IMR-90 (cell line): ENCODE data around the gene SERPINA3. TPM values are rescaled to one million over a fixed set of nuclear protein-coding genes. Genes with fewer than 3 reads are reported as not detected.

Experiments
- ATAC-seq: fragments of 200-7000 bp; cut with Tn5 transposase; 2 replicates; pipeline ENCODE4 v1.9.1; 2020; ENCODE audit warnings: low read depth, mild to moderate bottlenecking, moderate library complexity
- BruUV-seq: library from RNA; stranded (reverse); fragments of 400-500 nt; replicated peaks from 2 replicates; lab custom pipeline; 2021; lab: Mats Ljungman, UMichigan
- CTCF ChIA-PET: fragments of 300-600 bp; formaldehyde crosslinking; extraction: SDS; loops from one replicate; lab custom pipeline; 2021; ENCODE audit warnings: antibody characterized with exemption; lab: Yijun Ruan, JAX
- POLR2A ChIA-PET: fragments of 300-600 bp; sonication (Branson Sonifier 250); formaldehyde crosslinking; loops from one replicate; lab custom pipeline; 2022; ENCODE audit warnings: antibody characterized with exemption; ENCODE audit not compliant: unreplicated experiment; lab: Charles Lee
- DNase-seq: peaks from one replicate; pipeline ENCODE4 v3.0.0; 2013
- H2AFZ ChIP-seq: replicated peaks from 2 replicates; pipeline ENCODE3; 2013; ENCODE audit warnings: low read length, mild to moderate bottlenecking; ENCODE audit not compliant: poor library complexity
- H2AK5ac ChIP-seq: 2 replicates; pipeline ENCODE4 v1.6.1; 2013; ENCODE audit warnings: low read depth, low read length, inconsistent platforms
- H2AK9ac ChIP-seq: replicated peaks from 2 replicates; pipeline ENCODE3; 2013; ENCODE audit warnings: mild to moderate bottlenecking, low read depth, low read length, moderate library complexity; ENCODE audit not compliant: poor library complexity
- H2BK120ac ChIP-seq: 2 replicates; pipeline ENCODE4 v1.6.1; 2013; ENCODE audit warnings: low read depth, low read length, inconsistent platforms
- H2BK15ac ChIP-seq: 3 replicates; pipeline ENCODE4 v1.6.1; 2013; ENCODE audit warnings: low read depth, low read length, inconsistent platforms
- H2BK20ac ChIP-seq: 2 replicates; pipeline ENCODE4 v1.6.1; 2013; ENCODE audit warnings: low read depth, mild to moderate bottlenecking, inconsistent platforms, low read length, moderate library complexity
- H2BK5ac ChIP-seq: 2 replicates; pipeline ENCODE4 v1.6.1; 2013; ENCODE audit warnings: mild to moderate bottlenecking, low read depth, low read length, inconsistent platforms; ENCODE audit not compliant: poor library complexity, severe bottlenecking
- H3K14ac ChIP-seq: replicated peaks from 2 replicates; pipeline ENCODE4 v1.6.1; 2013; ENCODE audit warnings: low read depth, low read length, inconsistent platforms
- H3K18ac ChIP-seq: 2 replicates; pipeline ENCODE4 v1.6.1; 2013; ENCODE audit warnings: low read depth, low read length, control low read depth
- H3K23ac ChIP-seq: 2 replicates; pipeline ENCODE4 v1.6.1; 2013; ENCODE audit warnings: low read depth, low read length, inconsistent platforms
- H3K27ac ChIP-seq: 2 replicates; pipeline ENCODE4 v1.5.1; 2013; ENCODE audit warnings: mild to moderate bottlenecking, control low read depth, low read length; ENCODE audit not compliant: insufficient read depth
- H3K27me3 ChIP-seq: 2 replicates; pipeline ENCODE4 v1.6.1; 2013; ENCODE audit warnings: low read length; ENCODE audit not compliant: control insufficient read depth, insufficient read depth
- H3K36me3 ChIP-seq: 2 replicates; pipeline ENCODE4 v1.6.1; 2013; ENCODE audit warnings: low read length, mixed read lengths; ENCODE audit not compliant: control insufficient read depth, insufficient read depth
- H3K4ac ChIP-seq: 2 replicates; pipeline ENCODE4 v1.6.1; 2013; ENCODE audit warnings: low read depth, low read length, inconsistent platforms
- H3K4me1 ChIP-seq: 2 replicates; pipeline ENCODE4 v1.6.1; 2013; ENCODE audit warnings: low read length, mixed read lengths; ENCODE audit not compliant: control insufficient read depth, insufficient read depth
- H3K4me2 ChIP-seq: 2 replicates; pipeline ENCODE4 v1.6.1; 2013; ENCODE audit warnings: low read depth, mild to moderate bottlenecking, control low read depth, low read length, moderate library complexity
- H3K4me3 ChIP-seq: 2 replicates; pipeline ENCODE4 v1.5.1; 2013; ENCODE audit warnings: low read depth, mild to moderate bottlenecking, control low read depth, low read length, moderate library complexity; ENCODE audit not compliant: insufficient read depth
- H3K56ac ChIP-seq: 2 replicates; pipeline ENCODE4 v1.6.1; 2013; ENCODE audit warnings: low read length, inconsistent platforms; ENCODE audit not compliant: insufficient read depth; ENCODE audit errors: extremely low read depth
- H3K79me1 ChIP-seq, 2 experiments: 2 replicates each; pipeline ENCODE4 v1.6.1; 2013; ENCODE audit warnings: low read length in 2 of 2, inconsistent platforms in 1 of 2, low read depth in 1 of 2
- H3K9ac ChIP-seq: 2 replicates; pipeline ENCODE4 v1.6.1; 2013; ENCODE audit warnings: low read depth, low read length, control low read depth
- H3K9me1 ChIP-seq: 2 replicates; pipeline ENCODE4 v1.6.1; 2013; ENCODE audit warnings: low read length, inconsistent platforms; ENCODE audit not compliant: insufficient read depth
- H3K9me3 ChIP-seq: 2 replicates; pipeline ENCODE4 v1.6.1; 2013; ENCODE audit warnings: low read length; ENCODE audit not compliant: control insufficient read depth, insufficient read depth
- H4K20me1 ChIP-seq: 2 replicates; pipeline ENCODE4 v1.6.1; 2013; ENCODE audit warnings: low read length, inconsistent platforms; ENCODE audit not compliant: insufficient read depth
- H4K5ac ChIP-seq: 2 replicates; pipeline ENCODE4 v1.6.1; 2013; ENCODE audit warnings: mild to moderate bottlenecking, low read depth, low read length, control low read depth
- H4K8ac ChIP-seq, 2 experiments: 2 replicates each; pipeline ENCODE4 v1.6.1; 2013; ENCODE audit warnings: low read depth in 2 of 2, low read length in 2 of 2, control low read depth in 1 of 2, inconsistent platforms in 1 of 2
- H4K91ac ChIP-seq: 2 replicates; pipeline ENCODE4 v1.6.1; 2013; ENCODE audit warnings: low read depth, low read length, inconsistent platforms; ENCODE audit not compliant: insufficient read depth
- BHLHE40 ChIP-seq: fragments of 150-350 bp; IDR thresholded peaks from 2 replicates; pipeline ENCODE4 v1.6.1; 2016; ENCODE audit warnings: mild to moderate bottlenecking, low read depth, low read length
- CEBPB ChIP-seq: IDR thresholded peaks from 2 replicates; pipeline ENCODE4 v1.6.1; 2012; ENCODE audit warnings: low read depth, low read length, improper control_type of control experiment
- ELK1 ChIP-seq: fragments of 150-350 bp; IDR thresholded peaks from 2 replicates; pipeline ENCODE4 v1.6.1; 2016; ENCODE audit warnings: low read depth, mild to moderate bottlenecking, low read length, moderate library complexity, borderline replicate concordance
- FOS ChIP-seq: fragments of 150-350 bp; IDR thresholded peaks from 2 replicates; pipeline ENCODE4 v1.6.1; 2016; ENCODE audit warnings: low read depth, low read length
- MAFK ChIP-seq: IDR thresholded peaks from 2 replicates; pipeline ENCODE4 v1.6.1; 2012; ENCODE audit warnings: low read depth, low read length, improper control_type of control experiment
- MAZ ChIP-seq: IDR thresholded peaks from 2 replicates; pipeline ENCODE4 v1.6.1; 2012; ENCODE audit warnings: low read depth, mild to moderate bottlenecking, low read length, improper control_type of control experiment, moderate library complexity, borderline replicate concordance
- MXI1 ChIP-seq: IDR thresholded peaks from 2 replicates; pipeline ENCODE4 v1.6.1; 2012; ENCODE audit warnings: low read depth, mild to moderate bottlenecking, low read length, moderate library complexity, borderline replicate concordance
- NFE2L2 ChIP-seq: fragments of 150-350 bp; IDR thresholded peaks from 2 replicates; pipeline ENCODE4 v1.6.1; 2016; ENCODE audit warnings: low read depth, mild to moderate bottlenecking, low read length
- POLR2A ChIP-seq: IDR thresholded peaks from 2 replicates; pipeline ENCODE4 v1.6.1; 2012; ENCODE audit warnings: mild to moderate bottlenecking, low read depth, low read length
- RAD21 ChIP-seq: IDR thresholded peaks from 2 replicates; pipeline ENCODE4 v1.6.1; 2012; ENCODE audit warnings: low read length, improper control_type of control experiment
- RCOR1 ChIP-seq: IDR thresholded peaks from 2 replicates; pipeline ENCODE4 v1.6.1; 2012; ENCODE audit warnings: mild to moderate bottlenecking, low read length, improper control_type of control experiment; ENCODE audit not compliant: insufficient replicate concordance
- SMC3 ChIP-seq: fragments of 150-350 bp; IDR thresholded peaks from 2 replicates; pipeline ENCODE4 v1.6.1; 2016; ENCODE audit warnings: low read depth, mild to moderate bottlenecking, antibody characterized with exemption, low read length, moderate library complexity
- WGBS, 2 experiments: methylation state at CpG; one replicate each; pipeline versions ENCODE4 v1.1.5 to v1.1.7; 2013; ENCODE audit warnings: missing lambda C conversion rate in 2 of 2; ENCODE audit not compliant: insufficient read length in 1 of 2; ENCODE audit errors: extremely low coverage in 2 of 2; 5-methylcytosine and 5-hydroxymethylcytosine counted together
- dilution Hi-C: fragments of 300-500 bp; cut with HindIII; formaldehyde crosslinking; loops from one replicate; pipeline ENCODE4 v1.14.3; 2018; ENCODE audit warnings: low sequenced_read_pairs; ENCODE audit not compliant: unreplicated experiment
- in situ Hi-C: fragments of 300-500 bp; cut with MboI; formaldehyde crosslinking; loops from 3 replicates; pipeline ENCODE4 v1.14.3; 2019; ENCODE audit warnings: low sequenced_read_pairs, inconsistent platforms, mixed read lengths
- intact Hi-C: fragments of 100-400 bp; cut with micrococcal nuclease; formaldehyde crosslinking; loops from 2 replicates; pipeline ENCODE4 v1.10.0; 2022
- polyA plus RNA-seq, 3 experiments: library from polyadenylated mRNA; depleted of rRNA; stranded (reverse); fragments of >200 nt; gene quantifications; 2 replicates each; pipeline ENCODE4 v1.2.3, GENCODE V29; 2012; ENCODE audit warnings: low replicate concordance in 1 of 3
- total RNA-seq: library from RNA; depleted of rRNA; stranded (reverse); fragments of >200 nt; gene quantifications from 2 replicates; pipeline ENCODE4 v1.2.3, GENCODE V29; 2012

SERPINA3 gene
- total and polyA plus RNA-seq, 2 of the 4 experiments (the other 2 are of a cell fraction): 0.36 to 0.48 TPM

- H3K18ac ChIP-seq: no peak overlapping the region
Observed at GRCh38 chr14:94625353-94625635, 13.1 kb downstream of the SERPINA3 start.

More at GRCh38 chr14:94625353-94625635, 13.1 kb downstream of the SERPINA3 start:
- no peak overlapping the region for H2BK20ac ChIP-seq
- H3K56ac ChIP-seq: no peak overlapping the region
- no peak overlapping the region for H2AFZ ChIP-seq
- no peak overlapping the region for H3K27ac ChIP-seq
- intact Hi-C loops: no loop called here
- no peak overlapping the region for H4K91ac ChIP-seq
- no peak for ATAC-seq
- H3K36me3 ChIP-seq: no peaks in the 10 kb centered on the region
- POLR2A ChIA-PET: no interaction called here
- H3K4me2 ChIP-seq: no peak overlapping the region
- H2BK15ac ChIP-seq: no peak overlapping the region
- dilution Hi-C loops: no loop called here
- no peaks in the 10 kb centered on the region for H3K4me1 ChIP-seq
- H3K4ac ChIP-seq: no peak overlapping the region
- no peak overlapping the region for H4K5ac ChIP-seq
- H3K9ac ChIP-seq: no peak overlapping the region
- TF ChIP-seq NFE2L2 (no peak), ELK1 (no peak), POLR2A (no peak), MXI1 (no peak), FOS (no peak), MAFK (no peak), SMC3 (no peak), CEBPB (no peak), RAD21 (no peak), BHLHE40 (no peak), MAZ (no peak), RCOR1 (no peak)
- H3K23ac ChIP-seq: no peak overlapping the region
- no peak for DNase-seq
- no peaks in the 10 kb centered on the region for H3K9me3 ChIP-seq
- no peaks in the 10 kb centered on the region for H3K79me1 ChIP-seq
- no CpG with 5 or more reads among the region's 2 CpGs for WGBS, 2 experiments
- no peaks in the 10 kb centered on the region for H4K20me1 ChIP-seq
- no peak overlapping the region for H3K4me3 ChIP-seq
- H3K9me1 ChIP-seq: no peaks in the 10 kb centered on the region
- peaks cover 12% of the 10 kb centered on the region for H3K27me3 ChIP-seq
- CTCF ChIA-PET: no interaction called here
- no peak overlapping the region for H4K8ac ChIP-seq
- in situ Hi-C loops: no loop called here
- H2AK9ac ChIP-seq: no peak overlapping the region
- no peak overlapping the region for H3K14ac ChIP-seq
- BruUV-seq: no TSS peak
- H2BK120ac ChIP-seq: no peak overlapping the region
- H2BK5ac ChIP-seq: no peak overlapping the region
- no peak overlapping the region for H2AK5ac ChIP-seq
